C4-2B (cell line): ENCODE data around the gene MRPL4.

ENCODE experiments used
- CTCF ChIP-seq: fragments of 450-650 bp; conservative IDR thresholded peaks from 2 replicates; pipeline ENCODE4 v1.5.1; 2017; ENCODE audit warnings: mild to moderate bottlenecking
- ZFX ChIP-seq: fragments of 450-650 bp; IDR thresholded peaks from 2 replicates; pipeline ENCODE4 v1.6.1; 2017

- no peak; the same call in 1 of the 2 replicates for TF ChIP-seq CTCF
- TF ChIP-seq ZFX = no peak
Measured at GRCh38 chr19:10228920-10229319, 23.1 kb upstream of the MRPL4 start.
